ENCODE data around the gene AHDC1.
A peak's percentile ranks its signal among the peaks of the same experiment; 100 is the strongest.

AHDC1 gene

DNA sequence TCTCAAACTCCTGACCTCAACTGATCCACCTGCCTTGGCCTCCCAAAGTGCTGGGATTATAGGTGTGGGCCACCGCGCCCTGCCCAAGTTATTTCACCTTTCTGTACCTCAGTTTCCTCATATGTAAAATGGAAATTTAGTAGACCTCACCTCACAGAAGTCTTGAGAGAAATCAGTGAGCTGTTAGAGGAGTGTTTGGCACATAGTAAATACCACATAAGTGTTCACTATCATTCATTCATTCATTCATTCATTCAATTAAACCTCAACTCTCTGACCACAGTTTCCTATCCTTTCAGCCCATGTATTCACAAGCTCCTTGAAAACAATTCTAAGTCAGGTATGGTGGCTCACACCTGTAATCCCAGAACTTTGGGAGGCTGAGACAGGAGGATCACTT lies 34.9 kb upstream of the AHDC1 start:
- TF ChIP-seq, protein P1, sequence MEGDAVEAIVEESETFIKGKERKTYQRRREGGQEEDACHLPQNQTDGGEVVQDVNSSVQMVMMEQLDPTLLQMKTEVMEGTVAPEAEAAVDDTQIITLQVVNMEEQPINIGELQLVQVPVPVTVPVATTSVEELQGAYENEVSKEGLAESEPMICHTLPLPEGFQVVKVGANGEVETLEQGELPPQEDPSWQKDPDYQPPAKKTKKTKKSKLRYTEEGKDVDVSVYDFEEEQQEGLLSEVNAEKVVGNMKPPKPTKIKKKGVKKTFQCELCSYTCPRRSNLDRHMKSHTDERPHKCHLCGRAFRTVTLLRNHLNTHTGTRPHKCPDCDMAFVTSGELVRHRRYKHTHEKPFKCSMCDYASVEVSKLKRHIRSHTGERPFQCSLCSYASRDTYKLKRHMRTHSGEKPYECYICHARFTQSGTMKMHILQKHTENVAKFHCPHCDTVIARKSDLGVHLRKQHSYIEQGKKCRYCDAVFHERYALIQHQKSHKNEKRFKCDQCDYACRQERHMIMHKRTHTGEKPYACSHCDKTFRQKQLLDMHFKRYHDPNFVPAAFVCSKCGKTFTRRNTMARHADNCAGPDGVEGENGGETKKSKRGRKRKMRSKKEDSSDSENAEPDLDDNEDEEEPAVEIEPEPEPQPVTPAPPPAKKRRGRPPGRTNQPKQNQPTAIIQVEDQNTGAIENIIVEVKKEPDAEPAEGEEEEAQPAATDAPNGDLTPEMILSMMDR (conservative IDR thresholded peaks at IDR 0.05; ENCODE audit: low read depth, low read length): no peak
- Histone ChIP-seq H3K4me1 (ENCODE audit: low read depth, poor library complexity, severe bottlenecking) (no peaks in the 10 kb centered on the region), H3K4me3 (IDR thresholded peaks at IDR 0.05; ENCODE audit: insufficient read depth, low read depth, low read length) (no peak overlapping the region), H3K4me2 (no peak overlapping the region), H4K20me1 (ENCODE audit: insufficient read depth) (no peaks in the 10 kb centered on the region), H3K27ac (no peak overlapping the region), H3K9ac (no peak overlapping the region), H3K27me3 (ENCODE audit: insufficient read depth, low read depth) (no peaks in the 10 kb centered on the region), H2AFZ (ENCODE audit: low read depth) (no peak overlapping the region), H3K79me2 (ENCODE audit: insufficient read depth, low read depth) (no peaks in the 10 kb centered on the region), H3K36me3 (ENCODE audit: insufficient read depth) (no peaks in the 10 kb centered on the region)

DNA sequence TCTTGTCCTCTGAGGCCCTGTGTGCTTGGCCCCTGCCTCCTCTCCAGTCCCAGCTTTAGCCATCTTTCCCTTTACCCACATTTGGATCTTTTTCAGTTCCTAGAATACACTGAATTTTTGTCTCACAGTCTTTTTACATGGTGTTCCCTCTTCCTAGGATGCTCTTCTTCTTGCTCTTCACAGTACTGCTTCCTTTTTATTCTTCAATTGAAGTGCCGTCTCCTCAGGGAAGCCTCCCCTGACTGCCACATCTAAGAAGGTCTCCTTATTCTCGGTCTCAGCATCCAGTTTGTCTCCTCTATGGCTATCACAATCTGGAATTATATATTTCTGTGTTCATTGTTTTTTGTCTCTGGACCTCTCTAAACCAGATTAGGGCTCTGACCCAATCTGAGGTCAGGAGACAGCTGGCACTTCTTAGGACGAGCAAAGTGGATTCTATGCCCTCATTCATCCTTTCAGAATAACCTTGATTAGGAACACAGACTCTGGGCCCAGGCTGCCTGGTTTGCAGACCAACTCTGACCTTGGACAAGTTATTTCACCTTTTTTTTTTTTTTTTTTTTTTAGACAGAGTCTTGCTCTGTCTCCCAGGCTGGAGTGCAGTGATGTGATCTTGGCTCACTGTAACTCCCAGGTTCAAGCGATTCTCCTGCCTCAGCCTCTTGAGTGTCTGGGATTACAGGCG lies 34.2 kb upstream of the AHDC1 start:
- Histone ChIP-seq H4K20me1 (ENCODE audit: insufficient read depth) (no peaks in the 10 kb centered on the region), H3K9ac (no peak overlapping the region), H3K27me3 (ENCODE audit: insufficient read depth, low read depth) (no peaks in the 10 kb centered on the region), H3K36me3 (ENCODE audit: insufficient read depth) (no peaks in the 10 kb centered on the region), H3K4me1 (ENCODE audit: low read depth, poor library complexity, severe bottlenecking) (peaks cover 6% of the 10 kb centered on the region), H2AFZ (ENCODE audit: low read depth) (no peak overlapping the region), H3K4me2 (no peak overlapping the region), H3K79me2 (ENCODE audit: insufficient read depth, low read depth) (no peaks in the 10 kb centered on the region), H3K4me3 (IDR thresholded peaks at IDR 0.05; ENCODE audit: insufficient read depth, low read depth, low read length) (no peak overlapping the region), H3K27ac (no peak overlapping the region)
- TF ChIP-seq, protein P1 (conservative IDR thresholded peaks at IDR 0.05; ENCODE audit: low read depth, low read length): no peak

DNA sequence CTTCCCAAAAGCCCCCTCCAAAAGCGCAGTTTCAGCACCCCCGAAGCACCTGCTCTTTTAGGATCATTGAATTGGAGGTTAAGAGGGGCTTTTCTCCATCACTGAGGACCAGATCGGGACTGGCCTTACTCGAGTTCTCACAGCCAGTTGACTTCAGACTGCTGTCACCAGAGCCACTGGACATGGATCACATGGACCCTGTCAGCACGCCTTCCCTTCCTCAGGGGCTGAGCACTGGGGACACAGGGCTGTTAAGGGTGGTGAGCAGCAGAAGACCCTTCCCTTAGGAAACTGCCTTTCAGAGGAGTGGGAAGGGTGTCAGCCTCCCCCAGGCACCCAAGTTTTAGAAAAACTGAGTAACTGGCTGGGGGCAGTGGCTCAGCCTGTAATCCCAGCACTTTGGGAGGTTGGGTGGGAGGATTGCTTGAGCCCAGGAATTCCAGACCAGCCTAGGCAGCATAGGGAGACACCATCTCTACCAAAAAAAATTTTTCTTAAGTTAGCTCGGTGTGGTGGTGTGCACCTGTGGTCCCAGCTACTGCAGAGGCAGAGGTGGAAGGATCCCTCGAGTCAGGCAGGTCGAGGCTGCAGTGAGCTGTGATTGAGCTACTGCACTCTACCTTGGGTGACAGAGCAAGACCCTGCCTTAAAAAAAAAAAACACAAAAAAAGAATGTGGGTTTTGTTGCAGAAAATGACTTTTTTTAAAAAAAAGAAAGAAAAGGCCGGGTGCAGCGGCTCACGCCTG lies 31.6 kb upstream of the AHDC1 start:
- H3K79me2 ChIP-seq (ENCODE audit: insufficient read depth, low read depth): no peaks in the 10 kb centered on the region
- H3K4me3 ChIP-seq (IDR thresholded peaks at IDR 0.05; ENCODE audit: insufficient read depth, low read depth, low read length): no peak overlapping the region
- peaks cover 32% of the 10 kb centered on the region for H3K4me1 ChIP-seq (ENCODE audit: low read depth, poor library complexity, severe bottlenecking)
- H3K27me3 ChIP-seq (ENCODE audit: insufficient read depth, low read depth): no peaks in the 10 kb centered on the region
- TF ChIP-seq, protein P1 (conservative IDR thresholded peaks at IDR 0.05; ENCODE audit: low read depth, low read length): no peak
- H3K36me3 ChIP-seq (ENCODE audit: insufficient read depth): no peaks in the 10 kb centered on the region
- H2AFZ ChIP-seq (ENCODE audit: low read depth): no peak overlapping the region
- no peaks in the 10 kb centered on the region for H4K20me1 ChIP-seq (ENCODE audit: insufficient read depth)
- no peak overlapping the region for H3K27ac ChIP-seq
- no peak overlapping the region for H3K9ac ChIP-seq
- no peak overlapping the region for H3K4me2 ChIP-seq

DNA sequence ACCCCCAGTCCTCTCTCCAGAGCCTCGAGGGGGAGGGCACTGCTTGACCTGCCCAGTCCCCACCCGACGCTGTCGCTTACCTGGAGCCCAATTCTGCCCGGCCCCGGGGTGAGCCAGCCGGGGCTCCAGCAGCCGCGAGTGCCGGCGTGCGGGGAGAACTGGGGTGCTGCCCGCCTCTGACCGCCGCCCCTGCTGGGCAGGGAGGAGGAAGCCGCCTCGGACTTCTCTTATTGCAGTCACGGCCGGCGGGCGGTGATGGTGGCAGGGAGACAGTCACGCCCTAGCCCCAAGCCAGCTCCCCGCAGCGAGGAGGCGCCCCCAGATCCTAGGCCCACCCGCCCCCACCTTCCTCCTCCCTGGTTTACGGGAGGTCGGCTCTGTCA lies 31.0 kb upstream of the AHDC1 start, which contains the start of gene FGR:
TSS of gene FGR (minus strand) at position 201 of the 383 bp plus-strand sequence. CDS start 11,269 bp downstream, outside the sequence.
- H3K4me2 ChIP-seq: no peak within 1 kb of the TSS
- H3K36me3 ChIP-seq (ENCODE audit: insufficient read depth): no peaks in the 10 kb centered on the region
- H3K79me2 ChIP-seq (ENCODE audit: insufficient read depth, low read depth): no peaks in the 10 kb centered on the region
- 0 out of 2 replicates have a peak within 1 kb of the TSS, but pooled peaks have one; percentile 6 for H2AFZ ChIP-seq (ENCODE audit: low read depth)
- no peaks in the 10 kb centered on the region for H4K20me1 ChIP-seq (ENCODE audit: insufficient read depth)
- H3K9ac ChIP-seq: no peak within 1 kb of the TSS
- H3K4me1 ChIP-seq (ENCODE audit: low read depth, poor library complexity, severe bottlenecking): peaks cover 35% of the 10 kb centered on the region
- TF ChIP-seq, protein P1 (conservative IDR thresholded peaks at IDR 0.05; ENCODE audit: low read depth, low read length): no peak
- no peak within 1 kb of the TSS for H3K27ac ChIP-seq
- no peaks in the 10 kb centered on the region for H3K27me3 ChIP-seq (ENCODE audit: insufficient read depth, low read depth)
- H3K4me3 ChIP-seq (IDR thresholded peaks at IDR 0.05; ENCODE audit: insufficient read depth, low read depth, low read length): no peak within 1 kb of the TSS

All from KMS-11 (cell line).